GM12878 (cell line): ENCODE measurements around the gene DGKI. TPM values are rescaled to one million over a fixed set of nuclear protein-coding genes. Genes with fewer than 3 reads are reported as not detected.

Experiments
- ATAC-seq: fragments of 200-7000 bp; cut with Tn5 transposase; 3 replicates; pipeline ENCODE4 v1.9.1; 2020; ENCODE audit warnings: mild to moderate bottlenecking, moderate library complexity
- BruUV-seq: library from RNA; stranded (reverse); fragments of 400-500 nt; replicated peaks from 2 replicates; lab custom pipeline; 2021; lab: Mats Ljungman, UMichigan
- CTCF ChIA-PET: fragments of 300-600 bp; sonication (Branson Sonifier 250); formaldehyde crosslinking; extraction: SDS; loops from one replicate; lab custom pipeline; 2021; ENCODE audit warnings: inconsistent platforms; lab: Yijun Ruan, JAX
- POLR2A ChIA-PET: fragments of 350-600 bp; formaldehyde crosslinking; extraction: SDS; loops from one replicate; lab custom pipeline; 2021; ENCODE audit warnings: inconsistent platforms; lab: Charles Lee
- RAD21 ChIA-PET: fragments of 300-600 bp; sonication (Branson Sonifier 250); formaldehyde crosslinking; loops from one replicate; lab custom pipeline; 2023; ENCODE audit warnings: antibody characterized with exemption; ENCODE audit not compliant: unreplicated experiment; lab: Charles Lee
- SMC1A ChIA-PET: fragments of 300-600 bp; sonication (Branson Sonifier 250); formaldehyde crosslinking; loops from one replicate; lab custom pipeline; 2023; ENCODE audit not compliant: unreplicated experiment, uncharacterized antibody; lab: Charles Lee
- DNase-seq: peaks from one replicate; pipeline ENCODE4 v3.0.0-alpha.2; 2011; ENCODE audit warnings: low read depth, low spot score
- FAIRE-seq: peaks from 3 replicates; lab custom pipeline; 2011; peaks lifted over from hg19 to GRCh38; lab: Jason Lieb, UNC
- H2AFZ ChIP-seq: 2 replicates; pipeline ENCODE4 v1.6.0; 2011; ENCODE audit warnings: low read depth, low read length, control low read depth; ENCODE audit not compliant: control insufficient read depth
- H3K27ac ChIP-seq: 2 replicates; pipeline ENCODE4 v1.5.1; 2011; ENCODE audit warnings: control low read depth; ENCODE audit not compliant: control insufficient read depth, insufficient read depth
- H3K27me3 ChIP-seq, 2 experiments: replicated peaks in 1 of 2; 2 replicates each; pipeline versions ENCODE4 v1.6.0 to v1.6.1; 2011; ENCODE audit warnings: low read length in 1 of 2; ENCODE audit not compliant: control insufficient read depth in 2 of 2, insufficient read depth in 2 of 2
- H3K36me3 ChIP-seq, 2 experiments: 2 replicates each; pipeline ENCODE4 v1.5.1; 2011; ENCODE audit warnings: low read length in 1 of 2; ENCODE audit not compliant: control insufficient read depth in 2 of 2, insufficient read depth in 2 of 2
- H3K4me1 ChIP-seq: 2 replicates; pipeline ENCODE4 v1.6.1; 2011; ENCODE audit warnings: mild to moderate bottlenecking, low read length, moderate library complexity, mixed read lengths; ENCODE audit not compliant: control insufficient read depth, insufficient read depth
- H3K4me2 ChIP-seq: 2 replicates; pipeline ENCODE4 v1.6.0; 2011; ENCODE audit warnings: control low read depth; ENCODE audit not compliant: control insufficient read depth, insufficient read depth
- H3K4me3 ChIP-seq: fragments of 200-600 bp; sonication (generic); 2 replicates; pipeline ENCODE4 v1.5.1; 2016
- H3K79me2 ChIP-seq: 2 replicates; pipeline ENCODE4 v1.6.0; 2011; ENCODE audit warnings: low read length; ENCODE audit not compliant: control insufficient read depth, insufficient read depth
- H3K9ac ChIP-seq: 2 replicates; pipeline ENCODE4 v1.8.0; 2011; ENCODE audit warnings: low read length, control low read depth, mixed read lengths; ENCODE audit not compliant: control insufficient read depth, insufficient read depth
- H3K9me3 ChIP-seq: replicated peaks from 3 replicates; pipeline ENCODE4 v1.5.1; 2011; ENCODE audit warnings: mild to moderate bottlenecking, low read length; ENCODE audit not compliant: control insufficient read depth, insufficient read depth
- H4K20me1 ChIP-seq: 2 replicates; pipeline ENCODE4 v1.6.0; 2011; ENCODE audit not compliant: control insufficient read depth, insufficient read depth
- ASH2L ChIP-seq: fragments of 300-600, 200-600 bp; sonication (generic); IDR thresholded peaks from 2 replicates; pipeline ENCODE4 v1.6.1; 2017; ENCODE audit warnings: low read depth, mild to moderate bottlenecking, borderline replicate concordance
- ATF2 ChIP-seq: IDR thresholded peaks from 2 replicates; pipeline ENCODE4 v1.6.1; 2012; ENCODE audit warnings: low read length, inconsistent platforms
- CBX3 ChIP-seq: fragments of 200-600 bp; sonication (generic); IDR thresholded peaks from 2 replicates; pipeline ENCODE4 v1.6.1; 2016; ENCODE audit warnings: low read depth, borderline replicate concordance
- CEBPZ ChIP-seq: fragments of 150-350 bp; IDR thresholded peaks from 2 replicates; pipeline ENCODE4 v1.6.1; 2016; ENCODE audit warnings: low read depth, low read length
- CTCF ChIP-seq, 3 experiments: IDR thresholded peaks in 2 of 3; conservative IDR thresholded peaks in 1 of 3; 2 replicates each; pipeline ENCODE4 v1.5.1; 2011; ENCODE audit warnings: low read depth in 3 of 3, low read length in 3 of 3, mild to moderate bottlenecking in 3 of 3, control low read depth in 2 of 3, moderate library complexity in 2 of 3, inconsistent platforms in 1 of 3, mixed read lengths in 1 of 3; ENCODE audit not compliant: control insufficient read depth in 2 of 3, insufficient read depth in 1 of 3; ENCODE audit errors: extremely low read depth in 1 of 3
- GATAD2B ChIP-seq: fragments of 450-650 bp; conservative IDR thresholded peaks from 2 replicates; pipeline ENCODE4 v1.6.1; 2017; ENCODE audit warnings: low read depth, mild to moderate bottlenecking, moderate library complexity
- IRF4 ChIP-seq: IDR thresholded peaks from 2 replicates; pipeline ENCODE4 v1.6.1; 2011; ENCODE audit warnings: low read depth, low read length
- NFYA ChIP-seq: IDR thresholded peaks from 2 replicates; pipeline ENCODE4 v1.6.1; 2011; ENCODE audit warnings: low read depth, mild to moderate bottlenecking, low read length, improper control_type of control experiment, borderline replicate concordance
- RB1 ChIP-seq: fragments of 450-650 bp; formaldehyde crosslinking; IDR thresholded peaks from 2 replicates; pipeline ENCODE4 v1.6.1; 2017; ENCODE audit warnings: mild to moderate bottlenecking, borderline replicate concordance
- SMC3 ChIP-seq: IDR thresholded peaks from 2 replicates; pipeline ENCODE4 v1.6.1; 2011; ENCODE audit warnings: low read length, improper control_type of control experiment, borderline replicate concordance
- WRNIP1 ChIP-seq: IDR thresholded peaks from 2 replicates; pipeline ENCODE4 v1.6.1; 2011; ENCODE audit warnings: low read depth, low read length, improper control_type of control experiment, borderline replicate concordance
- ZSCAN29 ChIP-seq: fragments of 450-650 bp; IDR thresholded peaks from 2 replicates; pipeline ENCODE4 v1.6.1; 2017; ENCODE audit warnings: mild to moderate bottlenecking, moderate library complexity
- WGBS: methylation state at CpG from one replicate; pipeline ENCODE4 v1.1.6; 2016; ENCODE audit warnings: low lambda C conversion rate; ENCODE audit not compliant: insufficient replicate concordance, insufficient coverage; ENCODE audit errors: missing lambda C conversion rate; 5-methylcytosine and 5-hydroxymethylcytosine counted together
- in situ Hi-C: fragments of 300-500 bp; cut with MboI; formaldehyde crosslinking; loops from 9 replicates; pipeline ENCODE4 v1.14.3; 2018; ENCODE audit warnings: mixed read lengths
- intact Hi-C: fragments of 100-400 bp; cut with micrococcal nuclease; formaldehyde crosslinking; loops from one replicate; pipeline ENCODE4 v1.14.2; 2022; ENCODE audit not compliant: unreplicated experiment
- polyA plus RNA-seq, 11 experiments: library from polyadenylated mRNA; depleted of rRNA in 4 of 11; unstranded in 6 of 11; stranded (reverse) in 5 of 11; fragments of >200 nt; fragmentation: Nextera tagmentation in 4 of 11; fragmentation: Illumina TruSeq in 1 of 11; extraction: Ambion mirVana in 4 of 11; extraction: Trizol in 1 of 11; gene quantifications; 1 replicate in 1 of 11; 2 replicates in 10 of 11; pipeline versions ENCODE4 v1.2.1 to v1.2.3, GENCODE V29; 2011 to 2016; ENCODE audit warnings: inconsistent platforms in 2 of 11, missing spikeins in 2 of 11, low read depth in 1 of 11
- total RNA-seq, 4 experiments: library from RNA; depleted of rRNA in 3 of 4; stranded (reverse); fragments of >200 nt in 3 of 4; fragmentation: Illumina TruSeq in 1 of 4; extraction: Trizol in 1 of 4; gene quantifications; 2 replicates each; pipeline versions ENCODE4 v1.2.1 to v1.2.3, GENCODE V29; 2013 to 2021

DGKI gene
- total and polyA plus RNA-seq, 10 of the 15 experiments (the other 5 are each of a cell fraction or from before 2014, with no cell fraction given) = 10.4 to 37.1 (median 22.1) TPM

GRCh38 chr7:137728426-137728825 lies 118.3 kb downstream of the DGKI start:
- SMC1A ChIA-PET = interaction anchor here (0.7 to 6.9 kb wide), 12 partner anchors 9 to 115 kb away, joined by 3 to 69 read pairs (median 9); no protein-coding TSS in a partner anchor
- H2AFZ ChIP-seq = no peak overlapping the region

More at GRCh38 chr7:137728426-137728825, 118.3 kb downstream of the DGKI start:
- POLR2A ChIA-PET = interaction anchor here (0.7 to 1.3 kb wide), 4 partner anchors 8 to 57 kb away, joined by 3 to 4 read pairs (median 3); no protein-coding TSS in a partner anchor
- Histone ChIP-seq H3K79me2 (no peaks in the 10 kb centered on the region), H3K9ac (no peak overlapping the region), H3K36me3 (no peaks in the 10 kb centered on the region), H3K27ac (no peak overlapping the region), H3K4me1 (no peaks in the 10 kb centered on the region)
- no peak for FAIRE-seq
- no TSS peak for BruUV-seq
- WGBS = 80% methylated on average over 1 of the region's 1 CpG
- intact Hi-C loops = no loop called here
- TF ChIP-seq ATF2 (no peak), SMC3 (no peak), CTCF (IDR thresholded peaks at IDR 0.05 in 2 of 3, conservative IDR thresholded peaks at IDR 0.05 in 1 of 3; ENCODE audit: control insufficient read depth in 2 of 3, extremely low read depth in 1 of 3, insufficient read depth in 1 of 3, low read depth in 3 of 3, low read length in 3 of 3) (no peak), GATAD2B (no peak), NFYA (no peak), ZSCAN29 (no peak), WRNIP1 (no peak), IRF4 (no peak), CBX3 (no peak), ASH2L (no peak), CEBPZ (no peak), RB1 (no peak)
- TF ChIP-seq, all 136 proteins: peak for 0
- Histone ChIP-seq H3K4me3 (no peak overlapping the region), H3K9me3 (no peaks in the 10 kb centered on the region; the same call in 2 of the 3 replicates), H3K27me3 (no peaks in the 10 kb centered on the region; a peak in 1 of 4 replicates), H3K4me2 (no peak overlapping the region), H4K20me1 (no peaks in the 10 kb centered on the region)
- DNase-seq (no peak), ATAC-seq (no peak)
- CTCF ChIA-PET = interaction anchor here (0.5 to 2.0 kb wide), 3 partner anchors 9 to 111 kb away, joined by 3 to 8 read pairs (median 4); no protein-coding TSS in a partner anchor
- in situ Hi-C loops = no loop called here
- RAD21 ChIA-PET = interaction anchor here (1.3 to 1.7 kb wide), 4 partner anchors 12 to 60 kb away, joined by 3 to 7 read pairs (median 5); no protein-coding TSS in a partner anchor
